Measurements from ENCODE around the gene NISCH. TPM values are rescaled to one million over a fixed set of nuclear protein-coding genes. Genes with fewer than 3 reads are reported as not detected.

Gene NISCH
- total and polyA plus RNA-seq, 2 of the 8 experiments (the other 6 are each of a cell fraction or from before 2014, with no cell fraction given), result 71.2 to 71.9 TPM

DNA sequence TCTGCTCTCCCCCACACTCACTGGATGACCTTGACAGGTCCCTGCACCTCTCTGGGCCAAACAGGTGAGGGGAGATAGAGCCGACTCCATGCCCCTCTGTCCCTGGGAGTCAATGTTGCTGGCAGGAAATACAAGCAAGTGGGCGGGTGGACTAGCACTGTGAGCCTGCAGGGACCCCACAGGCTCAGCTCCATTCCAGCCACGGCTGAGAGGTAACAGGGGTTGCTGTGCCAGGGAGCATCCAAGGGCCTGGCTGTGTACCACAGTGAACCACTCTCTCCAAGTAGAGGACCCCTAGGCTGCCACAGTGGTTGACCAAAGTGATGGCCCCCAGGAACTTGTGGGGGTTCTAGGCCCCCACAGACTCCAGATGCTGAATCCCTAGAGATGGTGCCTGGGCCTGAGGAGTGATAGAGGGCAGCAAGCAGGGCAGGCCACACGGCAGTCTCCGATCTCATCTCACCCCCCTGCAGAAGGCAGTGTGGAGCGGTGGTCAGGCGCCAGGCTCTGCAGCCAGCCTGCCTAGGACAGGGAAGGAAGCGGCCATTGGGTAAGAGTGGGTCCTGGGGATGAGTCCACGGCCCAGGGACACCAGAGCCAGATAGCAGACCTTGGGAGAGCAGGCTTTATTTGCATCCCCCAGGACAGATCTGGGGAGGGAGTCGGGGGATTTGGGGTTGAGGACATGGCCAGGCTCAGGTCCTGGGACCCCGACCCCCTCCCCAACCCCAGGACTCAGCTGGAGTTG lies 4.7 kb upstream of the NISCH start (continued):
- no peak for TF ChIP-seq CHD7 (IDR thresholded peaks at IDR 0.05; ENCODE audit: insufficient replicate concordance, low read length)
- no peak for TF ChIP-seq NRF1 (IDR thresholded peaks at IDR 0.05; ENCODE audit: low read depth, low read length)
- TF ChIP-seq RNF2 (IDR thresholded peaks at IDR 0.05; ENCODE audit: borderline replicate concordance, low read depth, low read length, missing control alignments, poor library complexity, severe bottlenecking), result no peak

Data from H1 (cell line).